IPS DF 6.9 (cell line): Measurements from ENCODE around the gene MYH6.

Source experiments
- DNase-seq: peaks from one replicate; pipeline ENCODE4 v3.0.0-alpha.2; 2013; ENCODE audit warnings: low read depth, low spot score
- H3K27ac ChIP-seq: one replicate; pipeline ENCODE4 v1.5.1; 2013; ENCODE audit warnings: low read length, control low read depth
- H3K27me3 ChIP-seq: 2 replicates; pipeline ENCODE4 v1.6.1; 2013; ENCODE audit warnings: mild to moderate bottlenecking, low read length; ENCODE audit not compliant: control insufficient read depth, insufficient read depth
- H3K36me3 ChIP-seq: 2 replicates; pipeline ENCODE4 v1.6.1; 2013; ENCODE audit warnings: low read length; ENCODE audit not compliant: control insufficient read depth, insufficient read depth
- H3K4me1 ChIP-seq: 2 replicates; pipeline ENCODE4 v1.6.1; 2013; ENCODE audit warnings: low read length; ENCODE audit not compliant: control insufficient read depth, insufficient read depth
- H3K4me3 ChIP-seq: 2 replicates; pipeline ENCODE4 v1.5.1; 2013; ENCODE audit warnings: mild to moderate bottlenecking, low read length
- H3K9me3 ChIP-seq: 2 replicates; pipeline ENCODE4 v1.6.1; 2013; ENCODE audit warnings: low read length, inconsistent platforms; ENCODE audit not compliant: control insufficient read depth, insufficient read depth
- WGBS: extraction: QIAGEN DNeasy Blood & Tissue Kit; methylation state at CpG from one replicate; pipeline ENCODE4 v1.1.7; 2013; ENCODE audit warnings: mixed read lengths, missing lambda C conversion rate; ENCODE audit not compliant: insufficient read length, insufficient coverage; 5-methylcytosine and 5-hydroxymethylcytosine counted together

Gene MYH6

GRCh38 chr14:23411563-23412525, 3.8 kb upstream of the MYH6 start:
- H3K4me3 ChIP-seq, result no peak overlapping the region
- H3K36me3 ChIP-seq, result no peaks in the 10 kb centered on the region
- WGBS, result no CpG with 5 or more reads among the region's 14 CpGs
- no peak overlapping the region for H3K27ac ChIP-seq
- no peaks in the 10 kb centered on the region for H3K27me3 ChIP-seq
- H3K4me1 ChIP-seq, result no peaks in the 10 kb centered on the region
- no peak for DNase-seq
- no peaks in the 10 kb centered on the region for H3K9me3 ChIP-seq

GRCh38 chr14:23409966-23410635, 2.0 kb upstream of the MYH6 start:
- Histone ChIP-seq H3K36me3 (no peaks in the 10 kb centered on the region), H3K9me3 (no peaks in the 10 kb centered on the region), H3K4me3 (no peak overlapping the region), H3K4me1 (no peaks in the 10 kb centered on the region), H3K27ac (no peak overlapping the region), H3K27me3 (no peaks in the 10 kb centered on the region)
- no CpG with 5 or more reads among the region's 14 CpGs for WGBS
- DNase-seq, result no peak

GRCh38 chr14:23409475-23409874, 1.4 kb upstream of the MYH6 start:
- Histone ChIP-seq H3K27me3 (no peaks in the 10 kb centered on the region), H3K27ac (no peak overlapping the region), H3K4me1 (no peaks in the 10 kb centered on the region), H3K4me3 (no peak overlapping the region), H3K36me3 (no peaks in the 10 kb centered on the region), H3K9me3 (no peaks in the 10 kb centered on the region)
- no CpG with 5 or more reads among the region's 2 CpGs for WGBS
- no peak for DNase-seq

GRCh38 chr14:23408307-23408630, 196 bp upstream of the MYH6 start:
- no peaks in the 10 kb centered on the region for H3K4me1 ChIP-seq
- DNase-seq, result no peak
- H3K36me3 ChIP-seq, result no peaks in the 10 kb centered on the region
- H3K27me3 ChIP-seq, result no peaks in the 10 kb centered on the region
- no peaks in the 10 kb centered on the region for H3K9me3 ChIP-seq
- H3K4me3 ChIP-seq, result no peak overlapping the region
- H3K27ac ChIP-seq, result no peak overlapping the region
- WGBS, result no CpG with 5 or more reads among the region's 5 CpGs

DNA sequence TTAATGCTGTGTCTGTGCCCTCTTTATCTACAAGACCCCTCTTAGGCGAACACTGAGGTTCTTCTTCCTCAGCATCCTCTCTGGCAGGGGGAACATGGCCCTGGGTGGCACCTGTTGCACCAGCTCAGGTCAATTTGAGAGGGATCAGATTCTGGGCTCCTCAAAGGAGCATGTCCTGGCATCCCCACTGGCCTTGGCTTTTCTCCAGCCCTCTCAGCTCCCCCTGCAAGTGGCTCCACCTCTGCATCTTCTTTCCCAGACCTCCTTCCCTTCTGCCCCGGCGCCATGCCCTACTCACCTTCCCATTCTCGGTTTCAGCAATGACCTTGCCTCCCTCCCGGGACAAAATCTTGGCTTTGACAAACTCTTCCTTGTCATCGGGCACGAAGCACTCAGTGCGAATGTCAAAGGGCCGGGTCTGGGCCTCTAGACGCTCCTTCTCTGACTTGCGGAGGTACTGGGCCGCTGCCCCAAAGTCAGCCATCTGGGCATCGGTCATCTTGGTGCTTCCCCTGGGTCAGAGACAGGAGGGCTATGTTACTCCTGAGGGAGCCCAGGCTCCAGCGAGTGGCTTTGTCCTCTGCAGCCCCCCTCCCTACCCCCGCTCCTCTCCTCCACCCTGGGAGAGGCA, 1.2 kb downstream of the MYH6 start:
- Histone ChIP-seq H3K36me3 (no peaks in the 10 kb centered on the region), H3K27me3 (no peaks in the 10 kb centered on the region), H3K4me1 (no peaks in the 10 kb centered on the region; the same call in 1 of the 2 replicates), H3K4me3 (no peak overlapping the region), H3K27ac (no peak overlapping the region), H3K9me3 (no peaks in the 10 kb centered on the region)
- DNase-seq, result no peak
- no CpG with 5 or more reads among the region's 15 CpGs for WGBS

DNA sequence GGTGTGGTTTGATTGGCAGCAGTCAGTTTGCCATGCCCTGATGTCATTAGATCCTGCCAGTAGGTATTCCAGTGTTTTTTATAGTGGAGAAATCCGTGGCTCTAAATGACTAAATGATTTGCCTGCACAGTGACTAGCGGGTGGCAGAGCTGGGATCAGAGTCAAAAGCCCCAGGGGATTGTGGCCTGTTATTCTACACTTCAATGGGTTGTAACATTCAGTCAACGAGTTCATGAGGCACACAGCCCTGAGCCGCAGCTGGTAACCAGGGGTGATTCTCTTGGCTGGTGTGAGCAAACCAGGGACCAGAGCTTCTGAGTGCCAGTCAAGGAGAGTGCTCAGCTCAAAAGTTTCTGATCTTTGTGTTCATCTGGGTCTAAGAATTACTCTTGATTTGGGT, 1.8 kb downstream of the MYH6 start:
- no peaks in the 10 kb centered on the region for H3K36me3 ChIP-seq
- no peaks in the 10 kb centered on the region for H3K9me3 ChIP-seq
- H3K4me3 ChIP-seq, result no peak overlapping the region
- DNase-seq, result no peak
- H3K27ac ChIP-seq, result no peak overlapping the region
- H3K27me3 ChIP-seq, result no peaks in the 10 kb centered on the region
- no peaks in the 10 kb centered on the region; the same call in 1 of the 2 replicates for H3K4me1 ChIP-seq
- WGBS, result no CpG with 5 or more reads among the region's 4 CpGs

DNA sequence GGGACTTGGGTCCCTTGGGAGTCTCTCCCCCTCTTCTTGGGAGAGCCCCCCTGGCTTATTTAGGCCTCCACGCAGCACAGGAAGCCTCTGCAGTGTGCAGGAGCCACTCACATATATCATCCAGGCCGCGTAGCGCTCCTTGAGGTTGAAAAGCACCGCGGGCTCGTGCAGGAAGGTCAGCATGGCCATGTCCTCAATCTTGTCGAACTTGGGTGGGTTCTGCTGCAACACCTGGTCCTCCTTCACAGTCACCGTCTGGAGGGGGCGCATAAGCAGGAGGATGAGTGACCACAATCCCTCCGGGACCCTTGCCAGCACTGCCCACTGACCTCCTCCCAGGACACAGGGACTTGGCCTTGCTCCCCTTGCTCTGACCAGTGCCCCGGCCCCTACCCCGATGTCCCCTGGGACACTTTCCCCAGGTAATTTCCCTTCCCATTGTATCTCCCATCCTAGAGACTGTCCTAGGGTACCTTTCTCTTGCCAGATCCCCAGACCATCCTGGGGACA, 2.5 kb downstream of the MYH6 start:
- no peak overlapping the region for H3K4me3 ChIP-seq
- no peak overlapping the region for H3K27ac ChIP-seq
- no peaks in the 10 kb centered on the region; the same call in 1 of the 2 replicates for H3K4me1 ChIP-seq
- no peaks in the 10 kb centered on the region for H3K36me3 ChIP-seq
- WGBS, result no CpG with 5 or more reads among the region's 13 CpGs
- no peaks in the 10 kb centered on the region for H3K9me3 ChIP-seq
- H3K27me3 ChIP-seq, result no peaks in the 10 kb centered on the region
- DNase-seq, result no peak

GRCh38 chr14:23405096-23405495, 3.0 kb downstream of the MYH6 start:
- Histone ChIP-seq H3K27ac (no peak overlapping the region), H3K27me3 (no peaks in the 10 kb centered on the region)

GRCh38 chr14:23404331-23404900, 3.7 kb downstream of the MYH6 start:
- Histone ChIP-seq H3K36me3 (no peaks in the 10 kb centered on the region), H3K9me3 (no peaks in the 10 kb centered on the region), H3K27ac (no peak overlapping the region), H3K27me3 (no peaks in the 10 kb centered on the region), H3K4me3 (no peak overlapping the region), H3K4me1 (no peaks in the 10 kb centered on the region; the same call in 1 of the 2 replicates)
- no CpG with 5 or more reads among the region's 14 CpGs for WGBS
- no peak for DNase-seq

More at GRCh38 chr14:23405096-23405495, 3.0 kb downstream of the MYH6 start:
- WGBS, result no CpG with 5 or more reads among the region's 10 CpGs
- H3K36me3 ChIP-seq, result no peaks in the 10 kb centered on the region
- no peak overlapping the region for H3K4me3 ChIP-seq
- H3K4me1 ChIP-seq, result no peaks in the 10 kb centered on the region; the same call in 1 of the 2 replicates
- H3K9me3 ChIP-seq, result no peaks in the 10 kb centered on the region
- no peak for DNase-seq

GRCh38 chr14:23403908-23404307, 4.2 kb downstream of the MYH6 start:
- no peak overlapping the region for H3K4me3 ChIP-seq
- H3K9me3 ChIP-seq, result no peaks in the 10 kb centered on the region
- H3K27me3 ChIP-seq, result no peaks in the 10 kb centered on the region
- no peak for DNase-seq
- H3K27ac ChIP-seq, result no peak overlapping the region
- no peaks in the 10 kb centered on the region for H3K36me3 ChIP-seq
- no peaks in the 10 kb centered on the region; the same call in 1 of the 2 replicates for H3K4me1 ChIP-seq
- WGBS, result no CpG with 5 or more reads among the region's 4 CpGs
